Stomach (tissue), 9 donors: ENCODE results near the gene TUSC1. TPM values are rescaled to one million over a fixed set of nuclear protein-coding genes. Genes with fewer than 3 reads are reported as not detected.
"Not testable (repeated sequence)": the region's sequence is repeated elsewhere in the genome, so short reads cannot be mapped to it uniquely, and the experiment has no call there.

ENCODE experiments used
- DNase-seq, 2 donors: peaks; one replicate each; pipeline versions ENCODE4 v3.0.0 to v3.0.0-alpha.2; 2013 to 2019
- H3K27ac ChIP-seq, 5 donors: fragments of 200-600 bp in 4 of 5; sonication (generic) in 4 of 5; one replicate each; pipeline ENCODE4 v1.5.1; 2013 to 2019; ENCODE audit warnings: mild to moderate bottlenecking in 1 of 5, moderate library complexity in 1 of 5
- H3K27me3 ChIP-seq, 3 donors: fragments of 200-600 bp; sonication (generic); one replicate each; pipeline ENCODE4 v1.5.1; 2017 to 2019; ENCODE audit warnings: mixed run types in 1 of 3
- H3K36me3 ChIP-seq, 4 donors: fragments of 200-600 bp; sonication (generic); 1 replicate in 3 of 4; 2 replicates in 1 of 4; pipeline ENCODE4 v1.5.1; 2016 to 2019
- H3K4me1 ChIP-seq, 4 donors: fragments of 200-600 bp; sonication (generic); one replicate each; pipeline ENCODE4 v1.5.1; 2016 to 2019
- H3K4me3 ChIP-seq, 4 donors: fragments of 200-600 bp; sonication (generic) in 3 of 4; one replicate each; pipeline ENCODE4 v1.5.1; 2016 to 2019; ENCODE audit warnings: mild to moderate bottlenecking in 1 of 4
- H3K9me3 ChIP-seq, 4 donors: fragments of 200-600 bp; sonication (generic); one replicate each; pipeline ENCODE4 v1.5.1; 2016 to 2019
- EP300 ChIP-seq: sonication (generic); formaldehyde crosslinking; IDR thresholded peaks from one replicate; pipeline ENCODE4 v1.6.1; 2017; ENCODE audit warnings: antibody characterized with exemption
- POLR2A ChIP-seq, 4 donors: fragments of 450-650 bp; IDR thresholded peaks; one replicate each; pipeline ENCODE4 v1.6.1; 2016; ENCODE audit warnings: antibody characterized with exemption in 4 of 4, control low read depth in 2 of 4, mild to moderate bottlenecking in 1 of 4, moderate library complexity in 1 of 4
- POLR2AphosphoS5 ChIP-seq, 3 donors: sonication (generic); formaldehyde crosslinking; IDR thresholded peaks; one replicate each; pipeline ENCODE4 v1.6.1; 2016; ENCODE audit warnings: antibody characterized with exemption in 3 of 3
- WGBS, 5 donors: extraction: QIAGEN DNeasy Blood & Tissue Kit in 3 of 5; methylation state at CpG; one replicate each; pipeline versions ENCODE4 v1.1.5 to v1.1.7; 2013 to 2018; 5-methylcytosine and 5-hydroxymethylcytosine counted together
- intact Hi-C: fragments of 100-400 bp; cut with DNase I; formaldehyde crosslinking; loops from one replicate; pipeline ENCODE4 v1.15.1; 2023; ENCODE audit warnings: low total_unique reads
- polyA plus RNA-seq, 3 donors: library from polyadenylated mRNA; stranded (reverse); fragments of 200-250 nt; gene quantifications; one replicate each; pipeline ENCODE4 v1.2.3, GENCODE V29; 2013
- total RNA-seq, 5 donors: library from RNA; depleted of rRNA; stranded (reverse); fragments of >200 nt; gene quantifications; one replicate each; pipeline versions ENCODE4 v1.1.0 to v1.2.3, GENCODE V29; 2014 to 2016
- TF ChIP-seq, protein P1 (sequence below), 7 experiments: fragments of 450-650 bp in 4 of 7; fragments of 200-600 bp in 3 of 7; sonication (generic) in 3 of 7; IDR thresholded peaks; one replicate each; pipeline ENCODE4 v1.5.1; 2016 to 2019; ENCODE audit warnings: antibody characterized with exemption in 7 of 7, control low read depth in 2 of 7, mild to moderate bottlenecking in 1 of 7
- donor health status: healthy with polysubstance abuse.
- donor health status: Bipolar disorder and iron deficiency.
- donor health status: healthy.

Gene TUSC1
- total and polyA plus RNA-seq, 8 donors = 0.58 to 143 (median 11.5) TPM

DNA sequence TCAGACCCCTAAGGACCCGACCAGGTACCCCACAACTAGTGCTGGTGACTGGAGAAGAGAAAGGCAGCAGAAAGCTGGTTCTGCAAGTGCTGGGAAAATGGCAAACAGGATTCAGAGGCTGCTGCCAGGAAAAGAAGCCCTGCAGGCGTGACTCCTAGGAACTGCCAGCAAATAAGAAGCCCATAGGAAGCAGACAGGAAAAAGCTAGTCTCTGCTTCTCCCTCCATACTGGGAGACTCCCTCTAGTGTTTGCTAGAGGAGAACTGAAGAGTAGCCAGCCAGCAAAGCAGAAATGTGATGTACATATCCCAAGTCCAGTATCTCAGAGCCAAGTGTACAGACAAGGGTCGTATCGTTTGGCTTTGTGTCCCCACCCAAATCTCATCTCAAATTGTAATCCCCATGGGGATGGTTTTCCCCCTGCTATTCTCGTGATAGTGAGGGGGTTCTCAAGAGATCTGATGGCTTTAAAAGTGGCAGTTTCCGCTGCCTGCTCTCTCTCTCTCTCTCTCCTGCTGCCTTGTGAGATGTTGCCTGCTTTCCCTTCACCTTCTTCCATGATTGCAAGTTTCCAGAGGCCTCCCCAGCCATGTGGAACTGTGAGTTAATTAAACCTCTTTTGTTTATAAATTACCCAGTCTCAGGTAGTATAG lies 38.1 kb upstream of the TUSC1 start:
- WGBS, 5 donors = 34 to 43% (median 37%) methylated on average over 6 of the region's 6 CpGs
- H3K36me3 ChIP-seq = no peaks in the 10 kb centered on the region
- H3K27me3 ChIP-seq = no peaks in the 10 kb centered on the region
- H3K9me3 ChIP-seq = no peaks in the 10 kb centered on the region
- intact Hi-C loops = no loop called here
- TF ChIP-seq POLR2A (IDR thresholded peaks at IDR 0.05) = no peak
- TF ChIP-seq EP300 = no peak
- TF ChIP-seq, protein P1, sequence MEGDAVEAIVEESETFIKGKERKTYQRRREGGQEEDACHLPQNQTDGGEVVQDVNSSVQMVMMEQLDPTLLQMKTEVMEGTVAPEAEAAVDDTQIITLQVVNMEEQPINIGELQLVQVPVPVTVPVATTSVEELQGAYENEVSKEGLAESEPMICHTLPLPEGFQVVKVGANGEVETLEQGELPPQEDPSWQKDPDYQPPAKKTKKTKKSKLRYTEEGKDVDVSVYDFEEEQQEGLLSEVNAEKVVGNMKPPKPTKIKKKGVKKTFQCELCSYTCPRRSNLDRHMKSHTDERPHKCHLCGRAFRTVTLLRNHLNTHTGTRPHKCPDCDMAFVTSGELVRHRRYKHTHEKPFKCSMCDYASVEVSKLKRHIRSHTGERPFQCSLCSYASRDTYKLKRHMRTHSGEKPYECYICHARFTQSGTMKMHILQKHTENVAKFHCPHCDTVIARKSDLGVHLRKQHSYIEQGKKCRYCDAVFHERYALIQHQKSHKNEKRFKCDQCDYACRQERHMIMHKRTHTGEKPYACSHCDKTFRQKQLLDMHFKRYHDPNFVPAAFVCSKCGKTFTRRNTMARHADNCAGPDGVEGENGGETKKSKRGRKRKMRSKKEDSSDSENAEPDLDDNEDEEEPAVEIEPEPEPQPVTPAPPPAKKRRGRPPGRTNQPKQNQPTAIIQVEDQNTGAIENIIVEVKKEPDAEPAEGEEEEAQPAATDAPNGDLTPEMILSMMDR (IDR thresholded peaks at IDR 0.05) = peak in 5 of 7 experiments; percentile 34 to 58 (median 44)
- peak in 1 of 3 donors; percentile 44 for TF ChIP-seq POLR2AphosphoS5 (IDR thresholded peaks at IDR 0.05)
- peak; percentile 55 to 84 for DNase-seq
- H3K4me3 ChIP-seq = no peak overlapping the region
- H3K4me1 ChIP-seq = peaks cover 0 to 7% (median 3%) of the 10 kb centered on the region in 4 donors
- no peak overlapping the region for H3K27ac ChIP-seq

DNA sequence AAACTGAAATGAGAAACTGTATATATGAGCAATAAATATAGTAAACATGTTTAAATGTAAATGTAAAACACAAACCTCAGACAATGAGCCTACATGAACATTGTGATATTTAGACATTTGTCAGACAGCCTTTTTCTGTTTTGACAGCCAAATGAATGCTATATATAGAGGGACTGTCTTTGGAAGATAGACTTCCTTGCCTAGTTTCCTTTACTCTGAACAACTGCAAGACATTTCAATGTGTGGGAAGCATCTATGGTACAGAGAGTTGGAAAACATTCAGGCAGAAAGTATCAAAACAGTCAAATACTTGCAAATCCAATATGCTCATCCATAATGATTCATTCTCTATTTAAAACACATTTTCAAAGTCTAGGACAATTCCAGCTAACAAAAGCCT lies 31.7 kb upstream of the TUSC1 start:
- H3K4me1 ChIP-seq = no peaks in the 10 kb centered on the region
- intact Hi-C loops = no loop called here
- H3K36me3 ChIP-seq = no peaks in the 10 kb centered on the region
- H3K4me3 ChIP-seq = no peak overlapping the region
- no peak for DNase-seq
- TF ChIP-seq POLR2A (IDR thresholded peaks at IDR 0.05) = no peak
- no peak overlapping the region for H3K27ac ChIP-seq
- H3K27me3 ChIP-seq = no peaks in the 10 kb centered on the region
- H3K9me3 ChIP-seq = no peaks in the 10 kb centered on the region

DNA sequence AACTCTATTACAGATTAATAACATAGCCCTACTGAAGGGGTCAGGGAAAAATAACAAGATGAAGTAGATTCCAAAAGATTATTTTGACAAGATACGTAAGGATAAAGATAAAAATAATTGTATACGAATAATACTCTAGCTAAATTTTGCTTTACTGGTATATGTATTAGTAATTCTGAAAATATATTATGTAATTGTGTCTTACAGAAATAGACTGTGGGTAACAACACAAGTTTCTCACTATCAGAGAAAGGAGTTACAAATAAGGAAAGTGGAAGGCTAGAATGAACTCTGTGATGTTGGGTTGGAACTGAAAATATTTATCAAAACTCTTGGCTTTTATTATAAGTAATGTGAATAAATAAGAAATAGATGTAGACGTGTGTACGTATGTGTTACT lies 26.6 kb upstream of the TUSC1 start:
- intact Hi-C loops = no loop called here
- no peak for DNase-seq
- TF ChIP-seq, protein P1 (IDR thresholded peaks at IDR 0.05) = no peak
- TF ChIP-seq POLR2A (IDR thresholded peaks at IDR 0.05) = no peak
- no peak for TF ChIP-seq POLR2AphosphoS5 (IDR thresholded peaks at IDR 0.05)
- TF ChIP-seq EP300 = no peak
- no peaks in the 10 kb centered on the region for H3K36me3 ChIP-seq
- no peak overlapping the region for H3K27ac ChIP-seq
- H3K4me1 ChIP-seq = no peaks in the 10 kb centered on the region
- no peaks in the 10 kb centered on the region for H3K9me3 ChIP-seq
- WGBS, 5 donors = 85 to 89% (median 88%) methylated on average over 4 of the region's 4 CpGs
- no peaks in the 10 kb centered on the region for H3K27me3 ChIP-seq
- no peak overlapping the region for H3K4me3 ChIP-seq

DNA sequence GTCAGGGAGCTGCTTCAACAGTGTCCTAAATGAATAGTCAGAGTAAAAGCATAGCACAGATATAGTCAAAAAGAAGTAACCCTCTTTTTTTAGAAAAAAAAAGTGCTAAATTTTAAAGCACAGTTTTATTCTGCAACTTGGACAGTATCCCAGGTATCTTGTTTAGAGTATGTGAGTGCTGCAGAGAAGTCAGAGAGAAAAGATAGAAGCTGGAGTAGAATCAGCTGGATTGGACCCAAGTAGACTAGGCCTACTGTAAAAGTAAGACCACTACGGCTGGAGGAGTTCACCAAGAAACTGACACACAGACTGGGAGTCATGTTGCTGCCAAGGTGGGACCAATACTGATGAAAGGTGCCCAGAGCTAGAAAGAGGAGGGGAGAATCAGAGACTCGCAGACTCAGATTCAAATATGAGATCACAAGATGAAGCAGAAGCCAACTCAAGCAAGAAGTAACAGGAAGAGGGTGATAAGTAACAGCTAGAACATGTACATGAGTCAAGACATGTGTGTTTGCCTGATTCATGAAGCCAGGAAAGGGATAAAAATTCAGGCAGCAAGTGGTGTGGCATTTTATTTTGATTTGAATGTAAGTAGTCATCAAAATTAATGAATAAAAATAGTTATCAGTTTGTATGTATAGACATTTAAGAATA lies 25.6 kb upstream of the TUSC1 start:
- DNase-seq = peak in 1 of 2 donors; percentile 45
- Histone ChIP-seq H3K4me1 (no peaks in the 10 kb centered on the region), H3K36me3 (no peaks in the 10 kb centered on the region), H3K9me3 (no peaks in the 10 kb centered on the region), H3K27ac (no peak overlapping the region), H3K4me3 (no peak overlapping the region), H3K27me3 (no peaks in the 10 kb centered on the region)
- WGBS, 5 donors = 37 to 79% (median 63%) methylated on average over 2 of the region's 2 CpGs
- intact Hi-C loops = no loop called here
- TF ChIP-seq POLR2A (IDR thresholded peaks at IDR 0.05) (no peak), POLR2AphosphoS5 (IDR thresholded peaks at IDR 0.05) (no peak), EP300 (no peak)
- TF ChIP-seq, protein P1 (IDR thresholded peaks at IDR 0.05) = no peak

DNA sequence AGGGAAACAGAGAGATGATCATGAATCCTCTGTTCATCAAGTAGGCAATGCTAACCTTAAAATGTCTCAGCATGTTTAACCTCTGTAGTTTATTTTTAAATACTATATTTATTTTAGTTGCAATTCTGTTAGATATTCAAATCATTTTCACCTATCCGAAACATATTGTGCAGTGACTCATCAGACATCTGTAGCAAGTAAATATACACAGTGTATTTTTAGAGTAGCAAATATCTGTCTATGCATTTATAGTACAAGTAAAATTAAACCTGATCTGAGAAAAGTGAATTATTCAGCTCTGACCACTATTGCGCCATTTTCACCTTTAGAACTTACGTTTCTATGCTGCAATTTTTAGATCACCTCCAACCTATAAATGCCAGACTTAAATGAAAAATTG lies 24.3 kb upstream of the TUSC1 start:
- no peak overlapping the region for H3K4me3 ChIP-seq
- no peaks in the 10 kb centered on the region for H3K4me1 ChIP-seq
- H3K36me3 ChIP-seq = no peaks in the 10 kb centered on the region
- H3K27ac ChIP-seq = no peak overlapping the region
- intact Hi-C loops = no loop called here
- no peaks in the 10 kb centered on the region for H3K27me3 ChIP-seq
- no peaks in the 10 kb centered on the region for H3K9me3 ChIP-seq
- WGBS, 5 donors = 81 to 89% (median 87%) methylated on average over 3 of the region's 3 CpGs
- DNase-seq = no peak
- TF ChIP-seq POLR2A (IDR thresholded peaks at IDR 0.05) (no peak), POLR2AphosphoS5 (IDR thresholded peaks at IDR 0.05) (no peak), EP300 (no peak)
- TF ChIP-seq, protein P1 (IDR thresholded peaks at IDR 0.05) = no peak

DNA sequence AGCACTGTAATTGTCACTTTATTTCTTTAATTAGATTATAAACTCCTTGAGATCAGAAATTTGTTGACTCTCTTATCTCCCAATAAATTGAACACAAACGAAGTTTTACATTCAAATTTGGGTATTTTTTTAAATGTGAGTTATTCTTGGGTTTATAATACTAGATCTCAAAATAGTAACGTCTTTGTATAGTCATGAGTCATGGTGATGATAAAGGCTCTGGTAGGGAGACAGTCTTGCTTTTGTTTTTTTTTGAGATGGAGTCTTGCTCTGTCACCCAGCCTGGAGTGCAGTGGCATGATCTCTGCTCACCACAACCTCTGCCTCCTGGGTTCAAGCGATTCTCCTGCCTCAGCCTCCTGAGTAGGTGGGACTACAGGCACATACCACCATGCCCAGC lies 22.7 kb upstream of the TUSC1 start:
- H3K4me1 ChIP-seq, H3K27me3 ChIP-seq, H3K4me3 ChIP-seq, H3K27ac ChIP-seq, intact Hi-C loops, DNase-seq, H3K9me3 ChIP-seq, H3K36me3 ChIP-seq: not testable (repeated sequence)
- 39 to 55% (median 42%) methylated on average over 3 of the region's 3 CpGs for WGBS, 5 donors
